GM11168 (cell line): ENCODE measurements around the gene SP3.

ENCODE experiments used
- in situ Hi-C: fragments of 300-500 bp; cut with MboI; formaldehyde crosslinking; loops from one replicate; pipeline ENCODE4 v1.12.0; 2022; ENCODE audit warnings: low sequenced_read_pairs; ENCODE audit not compliant: unreplicated experiment

Gene SP3

GRCh38 chr2:173948842-173949241 lies 16.3 kb downstream of the SP3 start:
- in situ Hi-C loops: no loop called here

- in situ Hi-C loops: no loop called here
Observed at GRCh38 chr2:173948198-173948597, 17.0 kb downstream of the SP3 start.

- in situ Hi-C loops: no loop called here
Observed at GRCh38 chr2:173947131-173947530, 18.0 kb downstream of the SP3 start.

- in situ Hi-C loops: no loop called here
Observed at GRCh38 chr2:173943738-173944137, 21.4 kb downstream of the SP3 start.

- in situ Hi-C loops: no loop called here
Observed at GRCh38 chr2:173942861-173943523, 22.2 kb downstream of the SP3 start.

- in situ Hi-C loops: no loop called here
Observed at GRCh38 chr2:173941567-173941966, 23.6 kb downstream of the SP3 start.

GRCh38 chr2:173940208-173941020 lies 24.8 kb downstream of the SP3 start:
- in situ Hi-C loops: no loop called here

- in situ Hi-C loops: no loop called here
Observed at GRCh38 chr2:173938700-173939384, 26.3 kb downstream of the SP3 start.

- in situ Hi-C loops: no loop called here
Observed at GRCh38 chr2:173935305-173935704, 29.9 kb downstream of the SP3 start.

GRCh38 chr2:173934895-173935294 lies 30.3 kb downstream of the SP3 start:
- in situ Hi-C loops: no loop called here

- in situ Hi-C loops: no loop called here
Observed at GRCh38 chr2:173931751-173932150, 33.4 kb downstream of the SP3 start.

- in situ Hi-C loops: no loop called here
Observed at GRCh38 chr2:173929441-173929840, 35.7 kb downstream of the SP3 start.

- in situ Hi-C loops: no loop called here
Observed at GRCh38 chr2:173926875-173927274, 38.3 kb downstream of the SP3 start.

- in situ Hi-C loops: no loop called here
Observed at GRCh38 chr2:173924285-173924684, 40.9 kb downstream of the SP3 start.

- in situ Hi-C loops: no loop called here
Observed at GRCh38 chr2:173922760-173923159, 42.4 kb downstream of the SP3 start.

- in situ Hi-C loops: no loop called here
Observed at GRCh38 chr2:173922068-173922467, 43.1 kb downstream of the SP3 start.

- in situ Hi-C loops: no loop called here
Observed at GRCh38 chr2:173914055-173914927, 50.9 kb downstream of the SP3 start.

GRCh38 chr2:173909846-173910245 lies 55.3 kb downstream of the SP3 start:
- in situ Hi-C loops: no loop called here

GRCh38 chr2:173906626-173907025 lies 58.5 kb downstream of the SP3 start:
- in situ Hi-C loops: no loop called here
